AG04450 (cell line): ENCODE data around the gene MBTD1. TPM values are rescaled to one million over a fixed set of nuclear protein-coding genes. Genes with fewer than 3 reads are reported as not detected.

Source experiments
- CTCF ChIA-PET: fragments of 300-600, 350-600 bp; formaldehyde crosslinking; extraction: SDS; loops from one replicate; lab custom pipeline; 2022; ENCODE audit warnings: antibody characterized with exemption, inconsistent platforms; lab: Charles Lee
- POLR2A ChIA-PET: fragments of 350-600 bp; formaldehyde crosslinking; extraction: SDS; loops from one replicate; lab custom pipeline; 2021; ENCODE audit warnings: antibody characterized with exemption, inconsistent platforms; lab: Yijun Ruan, JAX
- DNase-seq: peaks from one replicate; pipeline ENCODE4 v3.0.0-alpha.2; 2011; ENCODE audit warnings: low read depth, low spot score
- H3K27ac ChIP-seq: one replicate; pipeline ENCODE4 v1.5.1; 2012; ENCODE audit warnings: low read depth, low read length, control low read depth
- H3K27me3 ChIP-seq: one replicate; pipeline ENCODE4 v1.6.0; 2012; ENCODE audit warnings: low read length; ENCODE audit not compliant: control insufficient read depth, insufficient read depth
- H3K4me3 ChIP-seq: 2 replicates; pipeline ENCODE4 v1.5.1; 2011; ENCODE audit warnings: mild to moderate bottlenecking, low read depth, low read length, control low read depth
- H3K9me3 ChIP-seq: 2 replicates; pipeline ENCODE4 v1.5.1; 2012; ENCODE audit warnings: low read length; ENCODE audit not compliant: control insufficient read depth, insufficient read depth
- CTCF ChIP-seq: IDR thresholded peaks from 2 replicates; pipeline ENCODE4 v1.5.1; 2011; ENCODE audit warnings: low read depth, low read length, control low read depth, inconsistent platforms
- polyA plus RNA-seq: library from polyadenylated mRNA; depleted of rRNA; stranded (reverse); fragments of >200 nt; gene quantifications from 2 replicates; pipeline ENCODE4 v1.2.3, GENCODE V29; 2011

MBTD1 gene
- polyA plus RNA-seq, 1 experiment: 10.2 TPM

- no peaks in the 10 kb centered on the region for H3K9me3 ChIP-seq
- ChIA-PET POLR2A (no interaction called here), CTCF (no interaction called here)
- TF ChIP-seq CTCF: no peak
- H3K27me3 ChIP-seq: no peaks in the 10 kb centered on the region
- DNase-seq: no peak
- no peak overlapping the region for H3K27ac ChIP-seq
- no peak overlapping the region for H3K4me3 ChIP-seq
Measured at GRCh38 chr17:51255673-51256072, 4.2 kb downstream of the MBTD1 start.

- POLR2A ChIA-PET: interaction anchor here (0.5 kb wide), 1 partner anchor 17 kb away, joined by 3 read pairs; no protein-coding TSS in a partner anchor
- Histone ChIP-seq H3K4me3 (no peak overlapping the region), H3K27me3 (no peaks in the 10 kb centered on the region), H3K9me3 (no peaks in the 10 kb centered on the region), H3K27ac (no peak overlapping the region)
- DNase-seq: no peak
- CTCF ChIA-PET: interaction anchor here (0.7 kb wide), 1 partner anchor 98 kb away, joined by 3 read pairs; the partner anchor contains the start of gene NME1
- no peak for TF ChIP-seq CTCF
Measured at GRCh38 chr17:51251010-51251409, 8.8 kb downstream of the MBTD1 start.

- H3K4me3 ChIP-seq: no peak overlapping the region
- no peak for DNase-seq
- CTCF ChIA-PET: no interaction called here
- TF ChIP-seq CTCF: no peak
- no peaks in the 10 kb centered on the region for H3K9me3 ChIP-seq
- no peaks in the 10 kb centered on the region for H3K27me3 ChIP-seq
- POLR2A ChIA-PET: no interaction called here
- H3K27ac ChIP-seq: no peak overlapping the region
Measured at GRCh38 chr17:51250314-51250840, 9.5 kb downstream of the MBTD1 start.

GRCh38 chr17:51245535-51245934, 14.3 kb downstream of the MBTD1 start:
- Histone ChIP-seq H3K4me3 (no peak overlapping the region), H3K9me3 (no peaks in the 10 kb centered on the region), H3K27ac (no peak overlapping the region), H3K27me3 (no peaks in the 10 kb centered on the region)
- ChIA-PET CTCF (no interaction called here), POLR2A (no interaction called here)
- DNase-seq: no peak
- no peak for TF ChIP-seq CTCF

GRCh38 chr17:51244041-51244440, 15.8 kb downstream of the MBTD1 start:
- H3K27me3 ChIP-seq: no peaks in the 10 kb centered on the region
- no peak overlapping the region for H3K4me3 ChIP-seq
- ChIA-PET POLR2A (no interaction called here), CTCF (no interaction called here)
- DNase-seq: no peak
- H3K9me3 ChIP-seq: no peaks in the 10 kb centered on the region
- no peak overlapping the region for H3K27ac ChIP-seq
- TF ChIP-seq CTCF: no peak
